ENCODE data around the gene PLP1. TPM values are rescaled to one million over a fixed set of nuclear protein-coding genes. Genes with fewer than 3 reads are reported as not detected.

The PLP1 gene
- total RNA-seq, 1 donor from 2014 or later, result 0.58 TPM

DNA sequence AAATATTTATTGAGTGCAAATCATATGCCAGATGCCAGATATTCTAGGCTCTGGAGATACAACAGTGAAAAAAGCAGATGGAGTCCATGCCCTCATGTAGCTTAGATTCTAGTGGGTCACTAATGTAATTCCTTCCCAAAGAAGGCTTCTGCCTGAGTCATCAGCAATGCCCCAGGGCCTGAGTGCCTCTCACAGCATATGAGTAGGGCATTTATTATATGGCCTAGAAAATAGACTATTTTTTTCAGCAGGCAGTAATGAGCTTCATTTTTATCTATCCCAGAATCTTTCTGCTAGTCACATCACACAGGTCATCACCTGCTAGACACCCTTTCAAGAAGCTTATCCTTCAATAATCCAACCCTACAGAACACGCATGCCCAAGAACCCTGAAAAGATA, 43.6 kb upstream of the PLP1 start:
- Mint-ChIP-seq H3K4me3 (no peak overlapping the region), H3K27me3 (ENCODE audit: low read depth) (peaks cover 9% of the 10 kb centered on the region), H3K9me3 (peaks cover 13% of the 10 kb centered on the region), H3K36me3 (no peaks in the 10 kb centered on the region), H3K4me1 (peaks cover 9% of the 10 kb centered on the region), H3K27ac (no peak overlapping the region)
- DNase-seq (ENCODE audit: low spot score in 2 of 2, unreplicated experiment in 2 of 2), result no peak
- TF ChIP-seq, protein P1, sequence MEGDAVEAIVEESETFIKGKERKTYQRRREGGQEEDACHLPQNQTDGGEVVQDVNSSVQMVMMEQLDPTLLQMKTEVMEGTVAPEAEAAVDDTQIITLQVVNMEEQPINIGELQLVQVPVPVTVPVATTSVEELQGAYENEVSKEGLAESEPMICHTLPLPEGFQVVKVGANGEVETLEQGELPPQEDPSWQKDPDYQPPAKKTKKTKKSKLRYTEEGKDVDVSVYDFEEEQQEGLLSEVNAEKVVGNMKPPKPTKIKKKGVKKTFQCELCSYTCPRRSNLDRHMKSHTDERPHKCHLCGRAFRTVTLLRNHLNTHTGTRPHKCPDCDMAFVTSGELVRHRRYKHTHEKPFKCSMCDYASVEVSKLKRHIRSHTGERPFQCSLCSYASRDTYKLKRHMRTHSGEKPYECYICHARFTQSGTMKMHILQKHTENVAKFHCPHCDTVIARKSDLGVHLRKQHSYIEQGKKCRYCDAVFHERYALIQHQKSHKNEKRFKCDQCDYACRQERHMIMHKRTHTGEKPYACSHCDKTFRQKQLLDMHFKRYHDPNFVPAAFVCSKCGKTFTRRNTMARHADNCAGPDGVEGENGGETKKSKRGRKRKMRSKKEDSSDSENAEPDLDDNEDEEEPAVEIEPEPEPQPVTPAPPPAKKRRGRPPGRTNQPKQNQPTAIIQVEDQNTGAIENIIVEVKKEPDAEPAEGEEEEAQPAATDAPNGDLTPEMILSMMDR (IDR thresholded peaks at IDR 0.05; ENCODE audit: unreplicated experiment), result no peak

DNA sequence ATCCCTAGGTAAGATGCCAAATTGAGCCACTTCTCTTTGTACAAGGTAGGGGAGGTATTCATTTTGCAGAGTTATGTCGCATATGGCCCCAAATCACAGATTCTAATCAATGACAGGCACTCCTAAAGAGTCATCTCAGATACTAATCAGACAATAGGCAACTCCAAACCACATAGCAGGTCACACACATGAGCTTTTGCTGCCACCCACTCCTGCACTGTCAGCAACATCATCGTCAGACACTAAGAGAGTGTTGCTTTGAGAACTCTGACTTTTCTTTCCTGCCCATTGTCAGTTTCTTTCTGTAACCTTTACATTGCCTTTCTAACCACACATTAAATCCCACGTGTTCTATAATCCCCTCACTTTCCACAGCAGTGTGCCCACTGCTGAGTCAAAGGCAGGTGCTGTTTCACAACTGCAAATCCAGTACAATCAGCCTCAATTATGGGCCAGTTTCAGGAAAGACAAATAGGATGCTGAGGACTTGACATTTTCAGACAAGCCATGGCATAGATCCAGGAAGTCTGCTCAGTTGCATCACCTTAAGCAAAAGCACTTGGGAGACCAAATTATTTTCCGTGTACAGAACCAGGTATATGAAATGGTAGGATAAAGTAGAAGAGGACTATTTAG, 42.4 kb upstream of the PLP1 start:
- no peak for DNase-seq (ENCODE audit: low spot score in 2 of 2, unreplicated experiment in 2 of 2)
- H3K4me1 Mint-ChIP-seq, result peaks cover 9% of the 10 kb centered on the region
- H3K4me3 Mint-ChIP-seq, result no peak overlapping the region
- H3K9me3 Mint-ChIP-seq, result peaks cover 13% of the 10 kb centered on the region
- no peaks in the 10 kb centered on the region for H3K36me3 Mint-ChIP-seq
- no peak overlapping the region for H3K27ac Mint-ChIP-seq
- peaks cover 6% of the 10 kb centered on the region for H3K27me3 Mint-ChIP-seq (ENCODE audit: low read depth)
- TF ChIP-seq, protein P1 (IDR thresholded peaks at IDR 0.05; ENCODE audit: unreplicated experiment), result no peak

DNA sequence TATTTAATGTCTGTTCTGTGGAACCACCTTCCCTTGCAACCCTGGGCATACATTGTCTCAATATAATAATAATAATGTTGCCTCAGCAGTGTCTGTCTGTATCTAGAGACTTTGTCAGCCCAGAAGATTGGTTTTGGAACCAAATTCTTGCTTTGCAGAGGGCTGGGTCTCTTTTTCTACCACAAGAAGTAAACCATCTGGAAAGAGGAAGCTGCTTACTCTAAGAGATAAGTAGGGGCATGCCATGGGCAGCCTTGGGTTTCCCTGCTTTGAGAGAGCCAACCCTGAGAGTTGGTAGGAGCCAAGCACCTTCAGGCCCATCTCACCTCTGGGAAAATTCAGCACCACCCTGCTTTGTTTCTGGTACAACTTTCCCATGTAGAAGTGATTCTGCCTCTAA, 38.9 kb upstream of the PLP1 start:
- no peak overlapping the region for H3K4me3 Mint-ChIP-seq
- H3K9me3 Mint-ChIP-seq, result peaks cover 10% of the 10 kb centered on the region
- TF ChIP-seq, protein P1 (IDR thresholded peaks at IDR 0.05; ENCODE audit: unreplicated experiment), result no peak
- no peak for DNase-seq (ENCODE audit: low spot score in 2 of 2, unreplicated experiment in 2 of 2)
- H3K27me3 Mint-ChIP-seq (ENCODE audit: low read depth), result no peaks in the 10 kb centered on the region
- H3K36me3 Mint-ChIP-seq, result no peaks in the 10 kb centered on the region
- no peak overlapping the region for H3K27ac Mint-ChIP-seq
- H3K4me1 Mint-ChIP-seq, result no peaks in the 10 kb centered on the region

DNA sequence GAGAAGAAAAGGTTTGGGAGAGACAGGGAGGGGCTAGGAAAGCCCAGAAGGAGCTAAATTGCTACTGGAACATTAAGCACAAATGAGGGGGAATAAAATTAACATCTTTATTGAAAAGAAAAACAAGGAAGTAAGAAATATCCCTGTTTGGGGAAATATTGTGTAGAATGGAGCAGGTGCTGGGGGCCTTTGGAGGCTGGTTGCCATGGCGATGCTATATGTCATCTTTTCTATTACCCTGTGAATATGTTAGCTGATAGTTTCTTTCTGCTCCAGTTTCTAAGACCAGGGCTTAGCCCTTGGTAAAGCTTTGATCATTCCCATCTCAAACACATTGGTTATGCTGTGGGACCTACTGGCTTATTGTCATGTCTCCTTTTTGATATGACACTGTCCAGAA, 37.2 kb upstream of the PLP1 start:
- Mint-ChIP-seq H3K27ac (no peak overlapping the region), H3K4me1 (no peaks in the 10 kb centered on the region), H3K27me3 (ENCODE audit: low read depth) (no peaks in the 10 kb centered on the region), H3K4me3 (no peak overlapping the region), H3K36me3 (no peaks in the 10 kb centered on the region), H3K9me3 (peaks cover 10% of the 10 kb centered on the region)
- TF ChIP-seq, protein P1 (IDR thresholded peaks at IDR 0.05; ENCODE audit: unreplicated experiment), result no peak
- no peak for DNase-seq (ENCODE audit: low spot score in 2 of 2, unreplicated experiment in 2 of 2)

DNA sequence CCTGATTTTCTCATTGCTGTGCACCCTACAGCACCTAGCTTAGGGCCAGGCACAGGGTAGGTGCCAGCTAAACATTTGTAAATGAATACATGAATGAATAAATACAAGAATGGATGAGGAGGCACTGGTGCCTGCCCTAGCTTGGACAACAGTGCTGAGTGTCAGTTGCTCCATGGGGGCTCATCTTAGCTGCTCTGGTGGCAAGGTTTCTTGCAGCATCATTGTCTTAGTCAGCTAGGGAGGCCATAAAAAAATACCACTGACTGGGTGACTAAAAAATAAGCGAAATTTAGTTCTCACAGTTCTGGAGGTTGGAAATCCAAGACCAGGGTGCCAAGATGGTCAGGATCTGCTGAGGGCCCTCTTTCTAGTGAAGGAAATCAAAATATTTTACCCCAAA, 34.8 kb upstream of the PLP1 start:
- no peaks in the 10 kb centered on the region for H3K4me1 Mint-ChIP-seq
- no peaks in the 10 kb centered on the region for H3K36me3 Mint-ChIP-seq
- H3K27ac Mint-ChIP-seq, result no peak overlapping the region
- H3K4me3 Mint-ChIP-seq, result no peak overlapping the region
- no peak for DNase-seq (ENCODE audit: low spot score in 2 of 2, unreplicated experiment in 2 of 2)
- H3K9me3 Mint-ChIP-seq, result peaks cover 4% of the 10 kb centered on the region
- no peaks in the 10 kb centered on the region for H3K27me3 Mint-ChIP-seq (ENCODE audit: low read depth)
- TF ChIP-seq, protein P1 (IDR thresholded peaks at IDR 0.05; ENCODE audit: unreplicated experiment), result no peak

DNA sequence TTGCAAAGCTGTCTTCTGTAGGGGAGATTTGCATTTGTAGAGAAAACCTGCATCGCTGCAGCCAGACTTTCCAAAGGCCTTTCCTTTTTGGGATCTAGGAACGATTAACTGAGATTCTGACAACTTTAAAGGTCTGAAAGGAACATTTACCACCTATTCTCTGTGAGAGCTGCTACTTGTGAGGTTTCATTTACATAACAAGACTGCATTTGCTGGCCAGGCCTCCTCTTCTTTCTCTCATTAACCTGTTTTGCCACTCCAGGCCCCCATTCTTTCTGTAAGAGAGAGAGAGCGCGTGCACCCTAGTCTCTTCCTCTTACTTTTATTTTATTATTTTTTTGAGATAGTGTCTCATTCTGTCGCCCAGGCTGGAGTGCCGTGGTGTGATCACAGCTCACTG, 34.3 kb upstream of the PLP1 start:
- Mint-ChIP-seq H3K4me1 (no peaks in the 10 kb centered on the region), H3K27ac (no peak overlapping the region), H3K9me3 (peaks cover 4% of the 10 kb centered on the region), H3K36me3 (no peaks in the 10 kb centered on the region), H3K27me3 (ENCODE audit: low read depth) (no peaks in the 10 kb centered on the region), H3K4me3 (no peak overlapping the region)
- DNase-seq (ENCODE audit: low spot score in 2 of 2, unreplicated experiment in 2 of 2), result no peak
- TF ChIP-seq, protein P1 (IDR thresholded peaks at IDR 0.05; ENCODE audit: unreplicated experiment), result no peak

All from mesothelial cell of epicardium (in vitro differentiated cells).